IMR-90 (cell line): Measurements from ENCODE around the gene TNFRSF13B. TPM values are rescaled to one million over a fixed set of nuclear protein-coding genes. Genes with fewer than 3 reads are reported as not detected.

Experiments
- ATAC-seq: fragments of 200-7000 bp; cut with Tn5 transposase; 2 replicates; pipeline ENCODE4 v1.9.1; 2020; ENCODE audit warnings: low read depth, mild to moderate bottlenecking, moderate library complexity
- BruUV-seq: library from RNA; stranded (reverse); fragments of 400-500 nt; replicated peaks from 2 replicates; lab custom pipeline; 2021; lab: Mats Ljungman, UMichigan
- CTCF ChIA-PET: fragments of 300-600 bp; formaldehyde crosslinking; extraction: SDS; loops from one replicate; lab custom pipeline; 2021; ENCODE audit warnings: antibody characterized with exemption; lab: Yijun Ruan, JAX
- POLR2A ChIA-PET: fragments of 300-600 bp; sonication (Branson Sonifier 250); formaldehyde crosslinking; loops from one replicate; lab custom pipeline; 2022; ENCODE audit warnings: antibody characterized with exemption; ENCODE audit not compliant: unreplicated experiment; lab: Charles Lee
- DNase-seq: peaks from one replicate; pipeline ENCODE4 v3.0.0; 2013
- H2AFZ ChIP-seq: replicated peaks from 2 replicates; pipeline ENCODE3; 2013; ENCODE audit warnings: low read length, mild to moderate bottlenecking; ENCODE audit not compliant: poor library complexity
- H2AK5ac ChIP-seq: 2 replicates; pipeline ENCODE4 v1.6.1; 2013; ENCODE audit warnings: low read depth, low read length, inconsistent platforms
- H2AK9ac ChIP-seq: replicated peaks from 2 replicates; pipeline ENCODE3; 2013; ENCODE audit warnings: mild to moderate bottlenecking, low read depth, low read length, moderate library complexity; ENCODE audit not compliant: poor library complexity
- H2BK120ac ChIP-seq: 2 replicates; pipeline ENCODE4 v1.6.1; 2013; ENCODE audit warnings: low read depth, low read length, inconsistent platforms
- H2BK15ac ChIP-seq: 3 replicates; pipeline ENCODE4 v1.6.1; 2013; ENCODE audit warnings: low read depth, low read length, inconsistent platforms
- H2BK20ac ChIP-seq: 2 replicates; pipeline ENCODE4 v1.6.1; 2013; ENCODE audit warnings: low read depth, mild to moderate bottlenecking, inconsistent platforms, low read length, moderate library complexity
- H2BK5ac ChIP-seq: 2 replicates; pipeline ENCODE4 v1.6.1; 2013; ENCODE audit warnings: mild to moderate bottlenecking, low read depth, low read length, inconsistent platforms; ENCODE audit not compliant: poor library complexity, severe bottlenecking
- H3K14ac ChIP-seq: replicated peaks from 2 replicates; pipeline ENCODE4 v1.6.1; 2013; ENCODE audit warnings: low read depth, low read length, inconsistent platforms
- H3K18ac ChIP-seq: 2 replicates; pipeline ENCODE4 v1.6.1; 2013; ENCODE audit warnings: low read depth, low read length, control low read depth
- H3K23ac ChIP-seq: 2 replicates; pipeline ENCODE4 v1.6.1; 2013; ENCODE audit warnings: low read depth, low read length, inconsistent platforms
- H3K27ac ChIP-seq: 2 replicates; pipeline ENCODE4 v1.5.1; 2013; ENCODE audit warnings: mild to moderate bottlenecking, control low read depth, low read length; ENCODE audit not compliant: insufficient read depth
- H3K27me3 ChIP-seq: 2 replicates; pipeline ENCODE4 v1.6.1; 2013; ENCODE audit warnings: low read length; ENCODE audit not compliant: control insufficient read depth, insufficient read depth
- H3K36me3 ChIP-seq: 2 replicates; pipeline ENCODE4 v1.6.1; 2013; ENCODE audit warnings: low read length, mixed read lengths; ENCODE audit not compliant: control insufficient read depth, insufficient read depth
- H3K4ac ChIP-seq: 2 replicates; pipeline ENCODE4 v1.6.1; 2013; ENCODE audit warnings: low read depth, low read length, inconsistent platforms
- H3K4me1 ChIP-seq: 2 replicates; pipeline ENCODE4 v1.6.1; 2013; ENCODE audit warnings: low read length, mixed read lengths; ENCODE audit not compliant: control insufficient read depth, insufficient read depth
- H3K4me2 ChIP-seq: 2 replicates; pipeline ENCODE4 v1.6.1; 2013; ENCODE audit warnings: low read depth, mild to moderate bottlenecking, control low read depth, low read length, moderate library complexity
- H3K4me3 ChIP-seq: 2 replicates; pipeline ENCODE4 v1.5.1; 2013; ENCODE audit warnings: low read depth, mild to moderate bottlenecking, control low read depth, low read length, moderate library complexity; ENCODE audit not compliant: insufficient read depth
- H3K56ac ChIP-seq: 2 replicates; pipeline ENCODE4 v1.6.1; 2013; ENCODE audit warnings: low read length, inconsistent platforms; ENCODE audit not compliant: insufficient read depth; ENCODE audit errors: extremely low read depth
- H3K79me1 ChIP-seq, 2 experiments: 2 replicates each; pipeline ENCODE4 v1.6.1; 2013; ENCODE audit warnings: low read length in 2 of 2, inconsistent platforms in 1 of 2, low read depth in 1 of 2
- H3K9ac ChIP-seq: 2 replicates; pipeline ENCODE4 v1.6.1; 2013; ENCODE audit warnings: low read depth, low read length, control low read depth
- H3K9me1 ChIP-seq: 2 replicates; pipeline ENCODE4 v1.6.1; 2013; ENCODE audit warnings: low read length, inconsistent platforms; ENCODE audit not compliant: insufficient read depth
- H3K9me3 ChIP-seq: 2 replicates; pipeline ENCODE4 v1.6.1; 2013; ENCODE audit warnings: low read length; ENCODE audit not compliant: control insufficient read depth, insufficient read depth
- H4K20me1 ChIP-seq: 2 replicates; pipeline ENCODE4 v1.6.1; 2013; ENCODE audit warnings: low read length, inconsistent platforms; ENCODE audit not compliant: insufficient read depth
- H4K5ac ChIP-seq: 2 replicates; pipeline ENCODE4 v1.6.1; 2013; ENCODE audit warnings: mild to moderate bottlenecking, low read depth, low read length, control low read depth
- H4K8ac ChIP-seq, 2 experiments: 2 replicates each; pipeline ENCODE4 v1.6.1; 2013; ENCODE audit warnings: low read depth in 2 of 2, low read length in 2 of 2, control low read depth in 1 of 2, inconsistent platforms in 1 of 2
- H4K91ac ChIP-seq: 2 replicates; pipeline ENCODE4 v1.6.1; 2013; ENCODE audit warnings: low read depth, low read length, inconsistent platforms; ENCODE audit not compliant: insufficient read depth
- CEBPB ChIP-seq: IDR thresholded peaks from 2 replicates; pipeline ENCODE4 v1.6.1; 2012; ENCODE audit warnings: low read depth, low read length, improper control_type of control experiment
- CHD1 ChIP-seq: IDR thresholded peaks from 2 replicates; pipeline ENCODE4 v1.6.1; 2012; ENCODE audit warnings: low read depth, low read length, improper control_type of control experiment
- ELK1 ChIP-seq: fragments of 150-350 bp; IDR thresholded peaks from 2 replicates; pipeline ENCODE4 v1.6.1; 2016; ENCODE audit warnings: low read depth, mild to moderate bottlenecking, low read length, moderate library complexity, borderline replicate concordance
- MXI1 ChIP-seq: IDR thresholded peaks from 2 replicates; pipeline ENCODE4 v1.6.1; 2012; ENCODE audit warnings: low read depth, mild to moderate bottlenecking, low read length, moderate library complexity, borderline replicate concordance
- NFE2L2 ChIP-seq: fragments of 150-350 bp; IDR thresholded peaks from 2 replicates; pipeline ENCODE4 v1.6.1; 2016; ENCODE audit warnings: low read depth, mild to moderate bottlenecking, low read length
- SMC3 ChIP-seq: fragments of 150-350 bp; IDR thresholded peaks from 2 replicates; pipeline ENCODE4 v1.6.1; 2016; ENCODE audit warnings: low read depth, mild to moderate bottlenecking, antibody characterized with exemption, low read length, moderate library complexity
- WGBS, 2 experiments: methylation state at CpG; one replicate each; pipeline versions ENCODE4 v1.1.5 to v1.1.7; 2013; ENCODE audit warnings: missing lambda C conversion rate in 2 of 2; ENCODE audit not compliant: insufficient read length in 1 of 2; ENCODE audit errors: extremely low coverage in 2 of 2; 5-methylcytosine and 5-hydroxymethylcytosine counted together
- dilution Hi-C: fragments of 300-500 bp; cut with HindIII; formaldehyde crosslinking; loops from one replicate; pipeline ENCODE4 v1.14.3; 2018; ENCODE audit warnings: low sequenced_read_pairs; ENCODE audit not compliant: unreplicated experiment
- in situ Hi-C: fragments of 300-500 bp; cut with MboI; formaldehyde crosslinking; loops from 3 replicates; pipeline ENCODE4 v1.14.3; 2019; ENCODE audit warnings: low sequenced_read_pairs, inconsistent platforms, mixed read lengths
- intact Hi-C: fragments of 100-400 bp; cut with micrococcal nuclease; formaldehyde crosslinking; loops from 2 replicates; pipeline ENCODE4 v1.10.0; 2022
- polyA plus RNA-seq, 3 experiments: library from polyadenylated mRNA; depleted of rRNA; stranded (reverse); fragments of >200 nt; gene quantifications; 2 replicates each; pipeline ENCODE4 v1.2.3, GENCODE V29; 2012; ENCODE audit warnings: low replicate concordance in 1 of 3
- total RNA-seq: library from RNA; depleted of rRNA; stranded (reverse); fragments of >200 nt; gene quantifications from 2 replicates; pipeline ENCODE4 v1.2.3, GENCODE V29; 2012

Gene TNFRSF13B
- total and polyA plus RNA-seq, 2 of the 4 experiments (the other 2 are of a cell fraction) = not detected

DNA sequence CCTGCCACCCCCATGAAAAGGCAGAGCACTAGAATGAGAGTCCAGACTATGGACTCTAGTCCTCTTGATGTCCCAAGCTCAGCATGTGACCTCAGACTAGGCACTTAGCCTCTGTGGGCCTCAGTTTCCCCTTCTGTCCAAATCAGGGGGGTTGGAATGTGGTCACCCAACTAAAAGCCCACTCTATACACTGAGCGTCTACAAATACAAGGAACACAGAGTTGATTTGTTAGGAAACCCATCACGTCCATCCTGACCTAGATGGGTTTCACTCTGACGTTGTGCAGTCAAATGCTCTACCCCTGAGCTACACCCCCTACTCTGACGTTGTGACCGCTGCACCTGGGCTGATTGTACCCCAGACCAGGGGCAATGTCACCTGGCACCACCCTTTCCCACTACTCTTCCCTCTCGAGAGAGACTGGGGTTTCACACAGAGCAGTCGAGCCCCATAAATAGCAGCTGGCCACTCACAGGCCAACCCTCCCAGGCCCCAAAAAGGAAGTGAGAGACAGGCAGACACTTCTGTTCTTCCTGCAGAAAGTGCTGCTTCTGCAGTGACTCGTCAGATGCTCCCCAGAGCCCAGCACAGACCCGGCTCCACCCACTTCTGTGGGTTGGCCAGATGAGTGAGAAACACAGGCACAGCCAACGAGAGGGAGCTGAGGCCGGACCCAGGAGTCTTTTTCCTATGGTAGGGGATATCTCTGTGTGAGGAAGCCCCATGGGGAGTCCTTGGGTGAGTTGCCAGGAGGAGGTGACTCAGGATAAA lies 16.1 kb upstream of the TNFRSF13B start:
- no TSS peak for BruUV-seq
- ATAC-seq = peak; percentile 87
- Histone ChIP-seq H2BK5ac (peak overlapping the region; percentile 3), H3K27ac (no peak overlapping the region), H3K14ac (0 out of 2 replicates have a peak overlapping the region, but pooled peaks have one; percentile 55), H2BK15ac (no peak overlapping the region), H3K79me1 (no peaks in the 10 kb centered on the region), H2AFZ (peak overlapping the region; percentile 80), H3K9me3 (no peaks in the 10 kb centered on the region), H3K4me3 (no peak overlapping the region), H2BK120ac (no peak overlapping the region), H4K20me1 (peaks cover 3% of the 10 kb centered on the region; the same call in 1 of the 2 replicates), H4K8ac (peak overlapping the region; percentile 41 to 76), H2AK5ac (peak overlapping the region; percentile 47), H3K18ac (0 out of 2 replicates have a peak overlapping the region, but pooled peaks have one; percentile 5), H3K36me3 (no peaks in the 10 kb centered on the region), H2BK20ac (peak overlapping the region; percentile 20; the same call in 1 of the 2 replicates), H3K56ac (no peak overlapping the region), H3K4me1 (peaks cover 10% of the 10 kb centered on the region), H3K9ac (no peak overlapping the region), H3K9me1 (peaks cover 19% of the 10 kb centered on the region), H3K23ac (no peak overlapping the region), H3K4ac (no peak overlapping the region), H4K91ac (no peak overlapping the region), H3K4me2 (no peak overlapping the region), H4K5ac (peak overlapping the region; percentile 9), H3K27me3 (0 out of 2 replicates have a peak, but pooled peaks cover under 1% of the 10 kb centered on the region), H2AK9ac (no peak overlapping the region)
- peak; percentile 75 for DNase-seq
- TF ChIP-seq CHD1 = no peak
- no peak for TF ChIP-seq SMC3
- TF ChIP-seq CEBPB = no peak
- TF ChIP-seq NFE2L2 = no peak; the same call in 1 of the 2 replicates
- no peak for TF ChIP-seq MXI1
- TF ChIP-seq ELK1 = no peak
- 67% methylated on average over 5 of the region's 11 CpGs; no CpG with 5 or more reads in 1 of the 2 experiments for WGBS, 2 experiments
- dilution Hi-C loops = no loop called here
- intact Hi-C loops = loop anchor here (10.0 kb wide), 1 partner anchor 403 kb away; no protein-coding TSS in a partner anchor
- in situ Hi-C loops = no loop called here
- ChIA-PET CTCF (interaction anchor here (0.6 kb wide), 1 partner anchor 73 kb away, joined by 5 read pairs; no protein-coding TSS in a partner anchor), POLR2A (no interaction called here)
